GM23248 (cell line): Measurements from ENCODE around the gene PARD3B. TPM values are rescaled to one million over a fixed set of nuclear protein-coding genes. Genes with fewer than 3 reads are reported as not detected.

Source experiments
- DNase-seq: peaks from one replicate; pipeline ENCODE4 v3.0.0-alpha.2; 2015
- H2AFZ ChIP-seq: fragments of 200-600 bp; sonication (generic); 2 replicates; pipeline ENCODE4 v1.6.1; 2016; ENCODE audit warnings: antibody characterized with exemption
- H3F3A ChIP-seq: fragments of 200-600 bp; sonication (generic); 2 replicates; pipeline ENCODE4 v1.6.1; 2016; ENCODE audit warnings: mild to moderate bottlenecking, antibody characterized with exemption, mixed run types; ENCODE audit not compliant: insufficient read depth
- H3K27ac ChIP-seq: fragments of 200-600 bp; sonication (generic); 2 replicates; pipeline ENCODE4 v1.5.1; 2016; ENCODE audit warnings: mild to moderate bottlenecking
- H3K27me3 ChIP-seq: fragments of 200-600 bp; sonication (generic); replicated peaks from 2 replicates; pipeline ENCODE4 v1.6.1; 2016; ENCODE audit warnings: mild to moderate bottlenecking; ENCODE audit not compliant: insufficient read depth
- H3K36me3 ChIP-seq: fragments of 200-600 bp; sonication (generic); 2 replicates; pipeline ENCODE4 v1.6.1; 2016; ENCODE audit warnings: low read depth, mild to moderate bottlenecking
- H3K4me1 ChIP-seq: fragments of 200-600 bp; sonication (generic); 2 replicates; pipeline ENCODE4 v1.6.1; 2016; ENCODE audit warnings: mild to moderate bottlenecking; ENCODE audit not compliant: insufficient read depth
- H3K4me2 ChIP-seq: fragments of 200-600 bp; sonication (generic); one replicate; pipeline ENCODE4 v1.6.1; 2016; ENCODE audit warnings: mild to moderate bottlenecking; ENCODE audit not compliant: unreplicated experiment
- H3K4me3 ChIP-seq: fragments of 200-600 bp; sonication (generic); 2 replicates; pipeline ENCODE4 v1.5.1; 2016; ENCODE audit warnings: mild to moderate bottlenecking
- H3K79me2 ChIP-seq: fragments of 200-600 bp; sonication (generic); 2 replicates; pipeline ENCODE4 v1.6.1; 2016; ENCODE audit warnings: mild to moderate bottlenecking; ENCODE audit not compliant: insufficient read depth
- H3K9ac ChIP-seq: fragments of 200-600 bp; sonication (generic); 2 replicates; pipeline ENCODE4 v1.6.1; 2016; ENCODE audit warnings: mild to moderate bottlenecking
- H3K9me2 ChIP-seq: fragments of 200-600 bp; sonication (generic); 2 replicates; pipeline ENCODE4 v1.6.1; 2016; ENCODE audit warnings: mixed run types, mild to moderate bottlenecking, moderate library complexity; ENCODE audit not compliant: insufficient read depth
- H3K9me3 ChIP-seq: fragments of 200-600 bp; sonication (generic); one replicate; pipeline ENCODE4 v1.6.1; 2017; ENCODE audit warnings: low read depth
- H4K20me1 ChIP-seq: fragments of 200-600 bp; sonication (generic); 2 replicates; pipeline ENCODE4 v1.6.0; 2016; ENCODE audit not compliant: insufficient read depth
- EZH2 ChIP-seq: fragments of 200-600 bp; sonication (generic); IDR thresholded peaks from 2 replicates; pipeline ENCODE4 v1.6.1; 2018; ENCODE audit warnings: antibody characterized with exemption, mild to moderate bottlenecking; ENCODE audit not compliant: insufficient read depth, poor library complexity, severe bottlenecking
- EZH2phosphoT487 ChIP-seq: fragments of 200-600 bp; sonication (generic); IDR thresholded peaks from 2 replicates; pipeline ENCODE4 v1.6.1; 2018; ENCODE audit warnings: antibody characterized with exemption, moderate library complexity, mild to moderate bottlenecking, low read depth; ENCODE audit not compliant: insufficient read depth
- WGBS, 2 experiments: methylation state at CpG; one replicate each; pipeline ENCODE4 v1.1.6; 2015 to 2017; ENCODE audit warnings: low lambda C conversion rate in 2 of 2, low coverage in 1 of 2; ENCODE audit errors: missing lambda C conversion rate in 2 of 2; 5-methylcytosine and 5-hydroxymethylcytosine counted together
- in situ Hi-C: fragments of 300-500 bp; cut with MboI; formaldehyde crosslinking; loops from 2 replicates; pipeline ENCODE4 v1.15.0; 2020
- polyA plus RNA-seq: library from polyadenylated mRNA; unstranded; fragments of >200 nt; fragmentation: Nextera tagmentation; extraction: Ambion mirVana; gene quantifications from 2 replicates; pipeline ENCODE4 v1.2.1, GENCODE V29; 2016
- total RNA-seq: library from RNA; depleted of rRNA; stranded (reverse); fragments of >200 nt; shearing (Covaris generic); gene quantifications from 2 replicates; pipeline ENCODE4 v1.2.3, GENCODE V29; 2014; rRNA removed

PARD3B gene, protein sequence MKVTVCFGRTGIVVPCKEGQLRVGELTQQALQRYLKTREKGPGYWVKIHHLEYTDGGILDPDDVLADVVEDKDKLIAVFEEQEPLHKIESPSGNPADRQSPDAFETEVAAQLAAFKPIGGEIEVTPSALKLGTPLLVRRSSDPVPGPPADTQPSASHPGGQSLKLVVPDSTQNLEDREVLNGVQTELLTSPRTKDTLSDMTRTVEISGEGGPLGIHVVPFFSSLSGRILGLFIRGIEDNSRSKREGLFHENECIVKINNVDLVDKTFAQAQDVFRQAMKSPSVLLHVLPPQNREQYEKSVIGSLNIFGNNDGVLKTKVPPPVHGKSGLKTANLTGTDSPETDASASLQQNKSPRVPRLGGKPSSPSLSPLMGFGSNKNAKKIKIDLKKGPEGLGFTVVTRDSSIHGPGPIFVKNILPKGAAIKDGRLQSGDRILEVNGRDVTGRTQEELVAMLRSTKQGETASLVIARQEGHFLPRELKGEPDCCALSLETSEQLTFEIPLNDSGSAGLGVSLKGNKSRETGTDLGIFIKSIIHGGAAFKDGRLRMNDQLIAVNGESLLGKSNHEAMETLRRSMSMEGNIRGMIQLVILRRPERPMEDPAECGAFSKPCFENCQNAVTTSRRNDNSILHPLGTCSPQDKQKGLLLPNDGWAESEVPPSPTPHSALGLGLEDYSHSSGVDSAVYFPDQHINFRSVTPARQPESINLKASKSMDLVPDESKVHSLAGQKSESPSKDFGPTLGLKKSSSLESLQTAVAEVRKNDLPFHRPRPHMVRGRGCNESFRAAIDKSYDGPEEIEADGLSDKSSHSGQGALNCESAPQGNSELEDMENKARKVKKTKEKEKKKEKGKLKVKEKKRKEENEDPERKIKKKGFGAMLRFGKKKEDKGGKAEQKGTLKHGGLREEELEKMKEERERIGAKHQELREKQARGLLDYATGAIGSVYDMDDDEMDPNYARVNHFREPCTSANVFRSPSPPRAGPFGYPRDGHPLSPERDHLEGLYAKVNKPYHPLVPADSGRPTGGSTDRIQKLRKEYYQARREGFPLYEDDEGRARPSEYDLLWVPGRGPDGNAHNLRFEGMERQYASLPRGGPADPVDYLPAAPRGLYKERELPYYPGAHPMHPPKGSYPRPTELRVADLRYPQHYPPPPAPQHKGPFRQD (N-terminal part only)
- total RNA-seq (6.9 and 8.1 TPM in 2 replicates), polyA plus RNA-seq (2.5 and 3.3 TPM in 2 replicates)

DNA sequence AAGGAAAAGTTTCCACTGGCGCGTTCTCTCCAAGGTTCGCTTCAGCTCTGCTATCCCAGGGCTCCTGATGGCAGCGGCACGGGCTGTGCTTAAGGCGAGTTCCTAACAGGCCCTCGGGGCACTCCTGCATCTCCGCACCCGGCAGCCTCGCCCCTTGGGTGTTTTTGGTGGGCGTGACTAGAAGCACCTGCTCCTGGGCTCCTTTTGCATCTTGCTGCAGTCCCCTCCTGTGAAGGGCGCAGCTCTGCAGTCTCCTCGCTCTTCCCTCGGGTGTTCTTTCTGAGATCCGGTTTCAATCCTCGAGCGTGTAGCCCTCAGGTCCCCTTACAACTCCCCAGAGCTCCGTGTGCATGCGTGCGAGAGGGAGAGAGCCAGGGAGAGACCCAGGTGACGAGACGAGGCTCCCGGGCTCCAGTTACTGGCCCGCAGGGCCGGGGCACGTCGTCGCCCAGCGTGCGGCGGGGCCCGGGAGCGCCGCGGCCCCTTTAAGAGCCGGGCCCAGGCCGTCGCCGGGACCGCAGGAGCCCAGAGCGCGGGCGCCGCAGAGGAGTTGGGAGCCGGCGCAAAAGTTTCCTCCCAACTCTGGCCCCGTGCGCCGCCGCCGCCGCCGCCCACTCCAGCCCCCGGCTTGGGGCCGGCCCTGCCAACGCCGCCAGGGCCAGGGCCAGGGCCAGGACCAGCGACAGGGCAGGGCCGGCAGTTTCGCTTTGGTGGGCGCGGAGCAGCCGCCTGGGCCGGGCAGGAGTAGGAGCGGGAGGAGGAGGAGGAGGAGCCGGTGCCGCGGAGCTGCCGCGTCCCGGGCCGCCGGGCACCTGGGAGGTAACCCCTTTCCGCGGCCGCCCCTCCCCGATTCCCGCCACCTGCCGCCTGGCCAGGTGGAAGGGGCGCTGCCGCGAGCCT lies at the start of gene PARD3B:
TSS of gene PARD3B (plus strand) at position 515 of the 900 bp plus-strand sequence. CDS start 525 bp downstream, outside the sequence.
- peak within 1 kb of the TSS; percentile 90 for H2AFZ ChIP-seq
- H3K27ac ChIP-seq: no peak within 1 kb of the TSS
- 1 to 2% methylated on average over 48 to 50 of the region's 82 CpGs for WGBS, 2 experiments
- H3K27me3 ChIP-seq: no peaks in the 10 kb centered on the region
- H3K9me2 ChIP-seq: no peaks in the 10 kb centered on the region
- no peaks in the 10 kb centered on the region for H4K20me1 ChIP-seq
- no peaks in the 10 kb centered on the region for H3K36me3 ChIP-seq
- H3K4me3 ChIP-seq: peak within 1 kb of the TSS; percentile 78
- H3F3A ChIP-seq: peaks cover 15% of the 10 kb centered on the region; the same call in 1 of the 2 replicates
- no peaks in the 10 kb centered on the region for H3K9me3 ChIP-seq
- TF ChIP-seq EZH2 (no peak), EZH2phosphoT487 (no peak)
- H3K9ac ChIP-seq: peak within 1 kb of the TSS; percentile 80
- peaks cover 12% of the 10 kb centered on the region for H3K4me1 ChIP-seq
- H3K79me2 ChIP-seq: peaks cover 32% of the 10 kb centered on the region
- DNase-seq: peak; percentile 88
- in situ Hi-C loops: loop anchor here (25.0 kb wide), 1 partner anchor 208 kb away; no protein-coding TSS in a partner anchor
- peak within 1 kb of the TSS; percentile 83 for H3K4me2 ChIP-seq

DNA sequence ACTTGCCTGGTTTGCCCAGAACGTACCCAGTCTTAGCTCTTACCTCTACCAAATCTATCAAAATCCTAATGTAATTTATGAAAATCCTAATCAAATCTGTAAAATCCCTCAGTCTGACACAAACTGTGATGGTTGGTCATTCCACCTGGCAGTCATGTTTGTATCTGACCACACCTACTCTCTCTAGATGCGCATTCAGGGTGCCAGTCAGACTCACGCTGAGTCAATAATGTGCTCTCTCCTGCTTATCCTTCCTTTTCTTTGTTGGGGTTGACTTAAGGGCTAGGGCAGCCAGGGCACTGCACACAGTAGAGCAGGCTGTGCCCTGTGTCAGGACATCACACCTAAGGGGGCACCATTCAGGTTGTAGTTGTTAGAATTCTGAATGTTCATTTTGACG lies 48.5 kb upstream of the PARD3B start:
- no peak for DNase-seq
- Histone ChIP-seq H3F3A (no peaks in the 10 kb centered on the region), H3K9me3 (no peaks in the 10 kb centered on the region), H3K4me3 (no peak overlapping the region), H2AFZ (no peak overlapping the region), H3K9ac (no peak overlapping the region), H3K4me2 (no peak overlapping the region), H3K27ac (no peak overlapping the region), H3K4me1 (no peaks in the 10 kb centered on the region), H3K9me2 (no peaks in the 10 kb centered on the region), H4K20me1 (no peaks in the 10 kb centered on the region), H3K36me3 (no peaks in the 10 kb centered on the region), H3K79me2 (no peaks in the 10 kb centered on the region), H3K27me3 (no peaks in the 10 kb centered on the region)
- in situ Hi-C loops: no loop called here
- TF ChIP-seq EZH2 (no peak), EZH2phosphoT487 (no peak)
- WGBS, 2 experiments: 90 to 94% methylated on average over 4 of the region's 4 CpGs

DNA sequence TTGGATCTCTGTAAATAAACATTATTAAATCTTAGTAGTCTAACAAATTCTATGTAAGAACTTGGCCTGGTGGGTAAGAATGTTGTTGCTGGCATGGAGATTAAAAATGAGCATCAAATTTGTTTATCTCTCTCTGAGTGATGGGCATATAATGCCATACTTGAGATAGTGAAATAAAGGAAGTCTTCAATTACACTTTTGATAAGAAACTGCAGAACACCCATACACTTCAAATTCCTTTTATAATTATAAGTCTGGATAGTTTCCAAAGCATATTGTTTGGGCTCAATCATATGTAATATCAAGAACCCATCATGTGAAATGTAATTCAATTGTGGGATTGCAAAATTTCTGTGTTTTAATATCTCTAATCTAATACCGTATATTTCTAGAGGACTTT lies 47.4 kb upstream of the PARD3B start:
- in situ Hi-C loops: no loop called here
- no peak overlapping the region for H3K4me3 ChIP-seq
- H3K4me2 ChIP-seq: no peak overlapping the region
- H4K20me1 ChIP-seq: no peaks in the 10 kb centered on the region
- no peak for DNase-seq
- WGBS, 2 experiments: 93 to 95% methylated on average over 1 of the region's 1 CpG
- H3K9me3 ChIP-seq: no peaks in the 10 kb centered on the region
- H3K9ac ChIP-seq: no peak overlapping the region
- H2AFZ ChIP-seq: no peak overlapping the region
- H3K36me3 ChIP-seq: no peaks in the 10 kb centered on the region
- no peaks in the 10 kb centered on the region for H3K9me2 ChIP-seq
- no peak for TF ChIP-seq EZH2phosphoT487
- TF ChIP-seq EZH2: no peak
- H3F3A ChIP-seq: no peaks in the 10 kb centered on the region
- H3K27ac ChIP-seq: no peak overlapping the region
- no peaks in the 10 kb centered on the region for H3K79me2 ChIP-seq
- no peaks in the 10 kb centered on the region for H3K4me1 ChIP-seq
- no peaks in the 10 kb centered on the region for H3K27me3 ChIP-seq
